Sigmoid colon (tissue), 4 donors: Measurements from ENCODE around the gene MYADML2.

ENCODE experiments used
- EP300 ChIP-seq, 4 donors: sonication (generic); formaldehyde crosslinking; IDR thresholded peaks; one replicate each; pipeline ENCODE4 v1.6.1; 2017; ENCODE audit warnings: antibody characterized with exemption in 4 of 4
- POLR2A ChIP-seq, 2 donors: fragments of 450-650 bp; IDR thresholded peaks; one replicate each; pipeline ENCODE4 v1.6.1; 2016; ENCODE audit warnings: antibody characterized with exemption in 2 of 2, mild to moderate bottlenecking in 2 of 2, moderate library complexity in 2 of 2
- POLR2AphosphoS5 ChIP-seq, 4 donors: sonication (generic); formaldehyde crosslinking; IDR thresholded peaks; one replicate each; pipeline ENCODE4 v1.6.1; 2017; ENCODE audit warnings: antibody characterized with exemption in 4 of 4
- TF ChIP-seq, protein P1 (sequence below), 4 experiments: fragments of 450-650 bp in 3 of 4; fragments of 200-600 bp in 1 of 4; IDR thresholded peaks; one replicate each; pipeline ENCODE4 v1.5.1; 2016 to 2019; ENCODE audit warnings: antibody characterized with exemption in 4 of 4, mild to moderate bottlenecking in 3 of 4, moderate library complexity in 2 of 4

- TF ChIP-seq, protein P1, sequence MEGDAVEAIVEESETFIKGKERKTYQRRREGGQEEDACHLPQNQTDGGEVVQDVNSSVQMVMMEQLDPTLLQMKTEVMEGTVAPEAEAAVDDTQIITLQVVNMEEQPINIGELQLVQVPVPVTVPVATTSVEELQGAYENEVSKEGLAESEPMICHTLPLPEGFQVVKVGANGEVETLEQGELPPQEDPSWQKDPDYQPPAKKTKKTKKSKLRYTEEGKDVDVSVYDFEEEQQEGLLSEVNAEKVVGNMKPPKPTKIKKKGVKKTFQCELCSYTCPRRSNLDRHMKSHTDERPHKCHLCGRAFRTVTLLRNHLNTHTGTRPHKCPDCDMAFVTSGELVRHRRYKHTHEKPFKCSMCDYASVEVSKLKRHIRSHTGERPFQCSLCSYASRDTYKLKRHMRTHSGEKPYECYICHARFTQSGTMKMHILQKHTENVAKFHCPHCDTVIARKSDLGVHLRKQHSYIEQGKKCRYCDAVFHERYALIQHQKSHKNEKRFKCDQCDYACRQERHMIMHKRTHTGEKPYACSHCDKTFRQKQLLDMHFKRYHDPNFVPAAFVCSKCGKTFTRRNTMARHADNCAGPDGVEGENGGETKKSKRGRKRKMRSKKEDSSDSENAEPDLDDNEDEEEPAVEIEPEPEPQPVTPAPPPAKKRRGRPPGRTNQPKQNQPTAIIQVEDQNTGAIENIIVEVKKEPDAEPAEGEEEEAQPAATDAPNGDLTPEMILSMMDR (IDR thresholded peaks at IDR 0.05) = no peak
- no peak for TF ChIP-seq POLR2A (IDR thresholded peaks at IDR 0.05)
- no peak for TF ChIP-seq POLR2AphosphoS5 (IDR thresholded peaks at IDR 0.05)
- no peak for TF ChIP-seq EP300 (IDR thresholded peaks at IDR 0.05)
Measured at GRCh38 chr17:81939881-81940385, 7.1 kb downstream of the MYADML2 start.
